SK-N-SH (cell line): ENCODE measurements around the gene HOXC4. TPM values are rescaled to one million over a fixed set of nuclear protein-coding genes. Genes with fewer than 3 reads are reported as not detected.
A peak's percentile ranks its signal among the peaks of the same experiment; 100 is the strongest.

ENCODE experiments used
- CTCF ChIA-PET: fragments of 300-600, 350-600 bp; formaldehyde crosslinking; extraction: SDS; loops from one replicate; lab custom pipeline; 2021; lab: Yijun Ruan, JAX
- POLR2A ChIA-PET: fragments of 350-600 bp; sonication (Branson Sonifier 250); formaldehyde crosslinking; extraction: SDS; loops from one replicate; lab custom pipeline; 2020; ENCODE audit warnings: antibody characterized with exemption, inconsistent platforms; lab: Yijun Ruan, JAX
- DNase-seq: peaks from one replicate; pipeline ENCODE4 v3.0.0; 2012
- H2AFZ ChIP-seq: fragments of 200-600 bp; sonication (generic); 2 replicates; pipeline ENCODE4 v1.8.1; 2016; ENCODE audit warnings: antibody characterized with exemption, mild to moderate bottlenecking, low read depth
- H3F3A ChIP-seq: fragments of 200-600 bp; sonication (generic); replicated peaks from 2 replicates; pipeline ENCODE3; 2016; ENCODE audit warnings: antibody characterized with exemption, mild to moderate bottlenecking; ENCODE audit not compliant: insufficient read depth
- H3K27ac ChIP-seq, 2 experiments: fragments of 200-500 bp in 1 of 2; fragments of 200-600 bp in 1 of 2; sonication (Bioruptor generic) in 1 of 2; sonication (generic), shearing (Covaris generic) in 1 of 2; 2 replicates each; pipeline versions ENCODE4 v1.5.1 to v1.6.1; 2014 to 2016; ENCODE audit warnings: low read depth in 2 of 2, inconsistent platforms in 1 of 2, low read length in 1 of 2, mild to moderate bottlenecking in 1 of 2, mixed read lengths in 1 of 2
- H3K27me3 ChIP-seq: fragments of 200-600 bp; sonication (generic), shearing (Covaris generic); 2 replicates; pipeline ENCODE4 v1.6.1; 2016; ENCODE audit warnings: mixed run types; ENCODE audit not compliant: insufficient read depth
- H3K36me3 ChIP-seq, 2 experiments: fragments of 200-500 bp in 1 of 2; fragments of 200-600 bp in 1 of 2; sonication (Bioruptor generic) in 1 of 2; sonication (generic) in 1 of 2; replicated peaks in 1 of 2; 2 replicates each; pipeline versions ENCODE3 to v1.5.1; 2014 to 2016; ENCODE audit warnings: low read length in 1 of 2, mild to moderate bottlenecking in 1 of 2; ENCODE audit not compliant: insufficient read depth in 2 of 2, control insufficient read depth in 1 of 2
- H3K4me1 ChIP-seq, 2 experiments: fragments of 200-500 bp in 1 of 2; fragments of 200-600 bp in 1 of 2; sonication (Bioruptor generic) in 1 of 2; sonication (generic), shearing (Covaris generic) in 1 of 2; 2 replicates each; pipeline versions ENCODE4 v1.5.1 to v1.6.1; 2014 to 2016; ENCODE audit warnings: low read depth in 1 of 2, low read length in 1 of 2, mixed run types in 1 of 2; ENCODE audit not compliant: insufficient read depth in 2 of 2, control insufficient read depth in 1 of 2
- H3K4me2 ChIP-seq: fragments of 200-600 bp; sonication (generic), shearing (Covaris generic); 2 replicates; pipeline ENCODE4 v1.6.1; 2017; ENCODE audit warnings: mixed run types
- H3K4me3 ChIP-seq, 2 experiments: fragments of 200-500 bp in 1 of 2; fragments of 200-600 bp in 1 of 2; sonication (Bioruptor generic) in 1 of 2; sonication (generic), shearing (Covaris generic) in 1 of 2; 2 replicates each; pipeline versions ENCODE4 v1.5.1 to v1.8.1; 2014 to 2016; ENCODE audit warnings: low read depth in 2 of 2, inconsistent platforms in 1 of 2, low read length in 1 of 2, mild to moderate bottlenecking in 1 of 2, mixed read lengths in 1 of 2, moderate library complexity in 1 of 2
- H3K79me2 ChIP-seq: fragments of 200-600 bp; sonication (generic); 2 replicates; pipeline ENCODE4 v1.8.1; 2017; ENCODE audit warnings: mild to moderate bottlenecking; ENCODE audit not compliant: insufficient read depth
- H3K9ac ChIP-seq: fragments of 200-600 bp; sonication (generic); 2 replicates; pipeline ENCODE4 v1.6.1; 2017; ENCODE audit warnings: mixed run types
- H3K9me2 ChIP-seq: fragments of 200-600 bp; sonication (generic); 2 replicates; pipeline ENCODE4 v1.6.1; 2017; ENCODE audit warnings: mixed run types
- H3K9me3 ChIP-seq: fragments of 200-600 bp; sonication (generic); 2 replicates; pipeline ENCODE4 v1.6.1; 2017; ENCODE audit warnings: mixed run types, mild to moderate bottlenecking, moderate library complexity
- H4K20me1 ChIP-seq: fragments of 200-600 bp; sonication (generic); 2 replicates; pipeline ENCODE4 v1.6.1; 2017; ENCODE audit warnings: mild to moderate bottlenecking, mixed run types; ENCODE audit not compliant: insufficient read depth
- CHD2 ChIP-seq: fragments of 150-350 bp; IDR thresholded peaks from 2 replicates; pipeline ENCODE4 v1.6.1; 2018; ENCODE audit warnings: low read length; ENCODE audit not compliant: partially characterized antibody
- EP300 ChIP-seq, 2 experiments: IDR thresholded peaks; 2 replicates each; pipeline versions ENCODE4 v1.4.0 to v1.6.1; 2012; ENCODE audit warnings: borderline replicate concordance in 1 of 2, low read depth in 1 of 2, low read length in 1 of 2
- FOSL2 ChIP-seq: IDR thresholded peaks from 2 replicates; pipeline ENCODE4 v1.4.0; 2012; ENCODE audit warnings: low read depth, mild to moderate bottlenecking, moderate library complexity, borderline replicate concordance
- GABPA ChIP-seq: IDR thresholded peaks from 2 replicates; pipeline ENCODE4 v1.4.0; 2012; ENCODE audit warnings: low read depth, mild to moderate bottlenecking
- MAX ChIP-seq: IDR thresholded peaks from 2 replicates; pipeline ENCODE4 v1.4.0; 2012; ENCODE audit warnings: low read depth
- MEF2A ChIP-seq: IDR thresholded peaks from 2 replicates; pipeline ENCODE4 v1.4.0; 2012; ENCODE audit warnings: low read depth, borderline replicate concordance
- MXI1 ChIP-seq: IDR thresholded peaks from 2 replicates; pipeline ENCODE4 v1.6.1; 2012; ENCODE audit warnings: mild to moderate bottlenecking, low read depth, low read length, improper control_type of control experiment
- NRF1 ChIP-seq: IDR thresholded peaks from 2 replicates; pipeline ENCODE4 v1.6.1; 2012; ENCODE audit warnings: low read depth, mild to moderate bottlenecking, low read length
- PBX3 ChIP-seq: IDR thresholded peaks from 2 replicates; pipeline ENCODE4; 2012
- POLR2AphosphoS5 ChIP-seq: IDR thresholded peaks from 2 replicates; pipeline ENCODE4 v1.6.1; 2012; ENCODE audit warnings: low read depth, low read length
- RCOR1 ChIP-seq: fragments of 150-350 bp; IDR thresholded peaks from 2 replicates; pipeline ENCODE4 v1.6.1; 2017; ENCODE audit warnings: antibody characterized with exemption, low read length
- RXRA ChIP-seq: IDR thresholded peaks from 2 replicates; pipeline ENCODE4 v1.4.0; 2012; ENCODE audit warnings: low read depth, mild to moderate bottlenecking, borderline replicate concordance
- TAF1 ChIP-seq: IDR thresholded peaks from 2 replicates; pipeline ENCODE4 v1.6.1; 2012; ENCODE audit warnings: low read depth, mild to moderate bottlenecking, low read length, moderate library complexity, borderline replicate concordance
- TEAD4 ChIP-seq: IDR thresholded peaks from 2 replicates; pipeline ENCODE4 v1.4.0; 2012; ENCODE audit warnings: mild to moderate bottlenecking, borderline replicate concordance; ENCODE audit not compliant: insufficient read depth
- USF1 ChIP-seq: IDR thresholded peaks from 2 replicates; pipeline ENCODE4 v1.4.0; 2012; ENCODE audit warnings: low read depth, borderline replicate concordance
- ZBTB33 ChIP-seq: IDR thresholded peaks from 2 replicates; pipeline ENCODE4 v1.4.0; 2012; ENCODE audit warnings: low read depth, borderline replicate concordance
- WGBS: methylation state at CpG from one replicate; pipeline ENCODE4 v1.1.6; 2017; ENCODE audit warnings: low lambda C conversion rate; 5-methylcytosine and 5-hydroxymethylcytosine counted together
- polyA plus RNA-seq, 3 experiments: library from polyadenylated mRNA; depleted of rRNA; stranded (reverse); fragments of >200 nt; gene quantifications; 2 replicates each; pipeline ENCODE4 v1.2.3, GENCODE V29; 2012
- TF ChIP-seq, protein P1 (sequence below): fragments of 200-600 bp; sonication (generic); IDR thresholded peaks from 2 replicates; pipeline ENCODE4 v1.6.1; 2017; ENCODE audit warnings: antibody characterized with exemption, mild to moderate bottlenecking, moderate library complexity
- TF ChIP-seq, protein P2 (sequence below): fragments of 150-350 bp; IDR thresholded peaks from 2 replicates; pipeline ENCODE4 v1.6.1; 2016; ENCODE audit warnings: mild to moderate bottlenecking, low read depth, low read length

The HOXC4 gene
- polyA plus RNA-seq, 1 of the 3 experiments (the other 2 are of a cell fraction) = 3.7 TPM

DNA sequence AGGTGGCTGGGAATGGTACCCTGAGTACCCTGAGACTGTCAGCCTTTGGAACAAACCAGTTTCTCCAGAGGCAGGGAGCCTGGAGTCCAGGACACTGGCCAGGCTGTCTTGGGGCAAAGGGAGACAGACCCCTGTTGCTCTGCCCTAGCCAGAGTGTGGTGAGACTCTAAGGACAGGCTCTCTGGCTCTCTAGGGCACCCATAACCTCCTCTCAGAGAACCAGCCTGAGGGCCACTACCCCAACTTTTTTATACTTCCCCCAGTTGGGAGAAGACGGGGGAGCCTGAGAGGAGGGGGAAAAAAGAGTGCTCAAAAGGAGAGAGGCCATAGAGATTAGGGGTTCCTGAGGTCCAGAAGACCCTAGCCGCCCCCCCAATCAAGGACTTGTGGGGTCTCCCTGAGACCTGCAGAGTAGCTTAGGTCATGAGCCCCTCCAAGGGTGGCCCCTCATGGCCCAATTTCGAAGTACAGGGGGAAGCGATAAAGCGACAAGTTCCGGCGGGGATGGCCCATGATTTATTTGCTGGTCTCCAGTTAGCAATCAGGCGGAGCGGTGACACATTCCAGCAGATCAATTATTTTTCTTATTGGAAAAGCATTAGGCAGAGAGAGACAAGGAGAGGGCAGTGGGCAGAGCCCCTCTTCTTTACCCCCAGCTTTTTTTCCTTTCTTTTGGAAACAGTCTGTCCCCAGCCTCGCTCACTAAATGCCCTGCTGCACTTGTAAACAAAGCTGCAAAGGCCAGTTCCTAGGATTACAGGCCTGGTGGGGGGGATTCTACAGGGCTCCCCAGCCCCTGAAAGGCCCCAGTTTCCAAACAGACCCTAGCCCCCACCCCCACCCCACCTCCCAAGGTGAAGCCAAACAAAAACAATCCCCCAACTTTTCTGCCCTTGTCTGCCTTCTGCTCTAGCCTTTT, 43.3 kb upstream of the HOXC4 start:
- no peak for DNase-seq
- no peak for TF ChIP-seq RCOR1
- TF ChIP-seq PBX3 = no peak
- TF ChIP-seq CHD2 = no peak
- no peak for TF ChIP-seq ZBTB33
- no peak for TF ChIP-seq POLR2AphosphoS5
- no peak for TF ChIP-seq RXRA
- TF ChIP-seq TEAD4 = no peak
- no peak for TF ChIP-seq MXI1
- no peak for TF ChIP-seq MEF2A
- no peak for TF ChIP-seq EP300 (IDR thresholded peaks at IDR 0.05; ENCODE audit: borderline replicate concordance in 1 of 2, low read depth in 1 of 2, low read length in 1 of 2)
- no peak for TF ChIP-seq TAF1
- TF ChIP-seq, protein P1, sequence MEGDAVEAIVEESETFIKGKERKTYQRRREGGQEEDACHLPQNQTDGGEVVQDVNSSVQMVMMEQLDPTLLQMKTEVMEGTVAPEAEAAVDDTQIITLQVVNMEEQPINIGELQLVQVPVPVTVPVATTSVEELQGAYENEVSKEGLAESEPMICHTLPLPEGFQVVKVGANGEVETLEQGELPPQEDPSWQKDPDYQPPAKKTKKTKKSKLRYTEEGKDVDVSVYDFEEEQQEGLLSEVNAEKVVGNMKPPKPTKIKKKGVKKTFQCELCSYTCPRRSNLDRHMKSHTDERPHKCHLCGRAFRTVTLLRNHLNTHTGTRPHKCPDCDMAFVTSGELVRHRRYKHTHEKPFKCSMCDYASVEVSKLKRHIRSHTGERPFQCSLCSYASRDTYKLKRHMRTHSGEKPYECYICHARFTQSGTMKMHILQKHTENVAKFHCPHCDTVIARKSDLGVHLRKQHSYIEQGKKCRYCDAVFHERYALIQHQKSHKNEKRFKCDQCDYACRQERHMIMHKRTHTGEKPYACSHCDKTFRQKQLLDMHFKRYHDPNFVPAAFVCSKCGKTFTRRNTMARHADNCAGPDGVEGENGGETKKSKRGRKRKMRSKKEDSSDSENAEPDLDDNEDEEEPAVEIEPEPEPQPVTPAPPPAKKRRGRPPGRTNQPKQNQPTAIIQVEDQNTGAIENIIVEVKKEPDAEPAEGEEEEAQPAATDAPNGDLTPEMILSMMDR = no peak
- TF ChIP-seq, protein P2, sequence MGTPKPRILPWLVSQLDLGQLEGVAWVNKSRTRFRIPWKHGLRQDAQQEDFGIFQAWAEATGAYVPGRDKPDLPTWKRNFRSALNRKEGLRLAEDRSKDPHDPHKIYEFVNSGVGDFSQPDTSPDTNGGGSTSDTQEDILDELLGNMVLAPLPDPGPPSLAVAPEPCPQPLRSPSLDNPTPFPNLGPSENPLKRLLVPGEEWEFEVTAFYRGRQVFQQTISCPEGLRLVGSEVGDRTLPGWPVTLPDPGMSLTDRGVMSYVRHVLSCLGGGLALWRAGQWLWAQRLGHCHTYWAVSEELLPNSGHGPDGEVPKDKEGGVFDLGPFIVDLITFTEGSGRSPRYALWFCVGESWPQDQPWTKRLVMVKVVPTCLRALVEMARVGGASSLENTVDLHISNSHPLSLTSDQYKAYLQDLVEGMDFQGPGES = no peak
- no peak for TF ChIP-seq GABPA
- no peak for TF ChIP-seq NRF1
- no peak for TF ChIP-seq FOSL2
- no peak for TF ChIP-seq USF1
- TF ChIP-seq MAX = no peak
- TF ChIP-seq, all 33 proteins: peak for 0
- no peak overlapping the region for H3K9ac ChIP-seq
- ChIA-PET CTCF (interaction anchor here (0.6 to 24.5 kb wide), 10 partner anchors 11 to 389 kb away, joined by 3 to 568 read pairs (median 7); partner anchors contain the start of genes HOXC10, HOXC5, HOXC6 and HOXC9), POLR2A (interaction anchor here (1.1 kb wide), 1 partner anchor 185 kb away, joined by 3 read pairs; no protein-coding TSS in a partner anchor)
- no peaks in the 10 kb centered on the region for H4K20me1 ChIP-seq
- no peaks in the 10 kb centered on the region for H3K9me3 ChIP-seq
- WGBS = 88% methylated on average over 10 of the region's 10 CpGs
- no peaks in the 10 kb centered on the region for H3K27me3 ChIP-seq
- H3K9me2 ChIP-seq = no peaks in the 10 kb centered on the region
- H3F3A ChIP-seq = peaks cover 8% of the 10 kb centered on the region
- H3K79me2 ChIP-seq = no peaks in the 10 kb centered on the region
- peaks cover 0 to 17% of the 10 kb centered on the region in 2 experiments; a peak in 1 of 4 replicates for H3K4me1 ChIP-seq
- no peak overlapping the region; the same call in 1 of the 2 replicates for H3K4me2 ChIP-seq
- no peak overlapping the region for H3K27ac ChIP-seq
- H2AFZ ChIP-seq = no peak overlapping the region
- no peaks in the 10 kb centered on the region for H3K36me3 ChIP-seq
- H3K4me3 ChIP-seq = peak overlapping the region in 1 of 2 experiments; percentile 48; a peak in 2 of 4 replicates
